ENCODE data around the gene AFAP1L1. TPM values are rescaled to one million over a fixed set of nuclear protein-coding genes. Genes with fewer than 3 reads are reported as not detected.

Gene AFAP1L1
- total RNA-seq, 1 experiment from 2014 or later = 15.2 TPM

DNA sequence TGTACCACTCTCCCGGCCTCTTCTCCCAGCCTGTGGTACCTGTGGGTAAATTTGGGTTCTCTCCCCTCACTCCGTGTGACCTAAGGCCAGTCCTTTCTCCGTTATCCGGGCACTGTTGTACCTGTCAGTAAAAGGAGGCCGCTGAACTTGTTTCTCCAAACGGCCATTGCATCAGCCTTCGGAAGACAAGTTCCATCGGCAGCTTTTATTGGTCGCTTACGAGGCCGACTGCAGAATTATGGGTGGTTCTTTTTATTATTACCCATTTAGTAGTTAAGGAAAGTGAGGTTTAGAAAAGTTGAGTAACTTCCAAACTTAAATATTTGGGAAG lies 74.2 kb downstream of the AFAP1L1 start:
- in situ Hi-C loops (cut with HindIII; ENCODE audit: low pct_unique_long_range_greater_than_20kb, low sequenced_read_pairs) (no loop called here), intact Hi-C loops (cut with micrococcal nuclease; ENCODE audit: unreplicated experiment) (no loop called here)
- ChIA-PET POLR2A (interaction anchor here (0.9 to 1.4 kb wide), 2 partner anchors 11 to 16 kb away, joined by 3 to 4 read pairs; no protein-coding TSS in a partner anchor), CTCF (no interaction called here)
- no peaks in the 10 kb centered on the region for H3K9me3 ChIP-seq (ENCODE audit: control insufficient read depth, insufficient read depth, low read depth, low read length)
- peaks cover 31% of the 10 kb centered on the region for H3K36me3 ChIP-seq (ENCODE audit: control insufficient read depth, insufficient read depth, low read length)
- H3K27me3 ChIP-seq (ENCODE audit: control insufficient read depth, insufficient read depth, low read length) = no peaks in the 10 kb centered on the region
- DNase-seq (ENCODE audit: low read depth, low spot score) (no peak), ATAC-seq (peak; percentile 17)
- H3K4me1 ChIP-seq (ENCODE audit: control insufficient read depth, insufficient read depth, low read length) = peaks cover 7% of the 10 kb centered on the region
- TF ChIP-seq SIN3A (IDR thresholded peaks at IDR 0.05; ENCODE audit: borderline replicate concordance, insufficient read depth, low read depth, low read length) (no peak), POLR2AphosphoS5 (IDR thresholded peaks at IDR 0.05; ENCODE audit: low read depth, low read length) (no peak), TCF7L2 (IDR thresholded peaks at IDR 0.05; ENCODE audit: low read depth, low read length) (no peak)
- TF ChIP-seq, protein P1, sequence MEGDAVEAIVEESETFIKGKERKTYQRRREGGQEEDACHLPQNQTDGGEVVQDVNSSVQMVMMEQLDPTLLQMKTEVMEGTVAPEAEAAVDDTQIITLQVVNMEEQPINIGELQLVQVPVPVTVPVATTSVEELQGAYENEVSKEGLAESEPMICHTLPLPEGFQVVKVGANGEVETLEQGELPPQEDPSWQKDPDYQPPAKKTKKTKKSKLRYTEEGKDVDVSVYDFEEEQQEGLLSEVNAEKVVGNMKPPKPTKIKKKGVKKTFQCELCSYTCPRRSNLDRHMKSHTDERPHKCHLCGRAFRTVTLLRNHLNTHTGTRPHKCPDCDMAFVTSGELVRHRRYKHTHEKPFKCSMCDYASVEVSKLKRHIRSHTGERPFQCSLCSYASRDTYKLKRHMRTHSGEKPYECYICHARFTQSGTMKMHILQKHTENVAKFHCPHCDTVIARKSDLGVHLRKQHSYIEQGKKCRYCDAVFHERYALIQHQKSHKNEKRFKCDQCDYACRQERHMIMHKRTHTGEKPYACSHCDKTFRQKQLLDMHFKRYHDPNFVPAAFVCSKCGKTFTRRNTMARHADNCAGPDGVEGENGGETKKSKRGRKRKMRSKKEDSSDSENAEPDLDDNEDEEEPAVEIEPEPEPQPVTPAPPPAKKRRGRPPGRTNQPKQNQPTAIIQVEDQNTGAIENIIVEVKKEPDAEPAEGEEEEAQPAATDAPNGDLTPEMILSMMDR (IDR thresholded peaks at IDR 0.05) = no peak
- TF ChIP-seq, protein P2, sequence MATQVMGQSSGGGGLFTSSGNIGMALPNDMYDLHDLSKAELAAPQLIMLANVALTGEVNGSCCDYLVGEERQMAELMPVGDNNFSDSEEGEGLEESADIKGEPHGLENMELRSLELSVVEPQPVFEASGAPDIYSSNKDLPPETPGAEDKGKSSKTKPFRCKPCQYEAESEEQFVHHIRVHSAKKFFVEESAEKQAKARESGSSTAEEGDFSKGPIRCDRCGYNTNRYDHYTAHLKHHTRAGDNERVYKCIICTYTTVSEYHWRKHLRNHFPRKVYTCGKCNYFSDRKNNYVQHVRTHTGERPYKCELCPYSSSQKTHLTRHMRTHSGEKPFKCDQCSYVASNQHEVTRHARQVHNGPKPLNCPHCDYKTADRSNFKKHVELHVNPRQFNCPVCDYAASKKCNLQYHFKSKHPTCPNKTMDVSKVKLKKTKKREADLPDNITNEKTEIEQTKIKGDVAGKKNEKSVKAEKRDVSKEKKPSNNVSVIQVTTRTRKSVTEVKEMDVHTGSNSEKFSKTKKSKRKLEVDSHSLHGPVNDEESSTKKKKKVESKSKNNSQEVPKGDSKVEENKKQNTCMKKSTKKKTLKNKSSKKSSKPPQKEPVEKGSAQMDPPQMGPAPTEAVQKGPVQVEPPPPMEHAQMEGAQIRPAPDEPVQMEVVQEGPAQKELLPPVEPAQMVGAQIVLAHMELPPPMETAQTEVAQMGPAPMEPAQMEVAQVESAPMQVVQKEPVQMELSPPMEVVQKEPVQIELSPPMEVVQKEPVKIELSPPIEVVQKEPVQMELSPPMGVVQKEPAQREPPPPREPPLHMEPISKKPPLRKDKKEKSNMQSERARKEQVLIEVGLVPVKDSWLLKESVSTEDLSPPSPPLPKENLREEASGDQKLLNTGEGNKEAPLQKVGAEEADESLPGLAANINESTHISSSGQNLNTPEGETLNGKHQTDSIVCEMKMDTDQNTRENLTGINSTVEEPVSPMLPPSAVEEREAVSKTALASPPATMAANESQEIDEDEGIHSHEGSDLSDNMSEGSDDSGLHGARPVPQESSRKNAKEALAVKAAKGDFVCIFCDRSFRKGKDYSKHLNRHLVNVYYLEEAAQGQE (IDR thresholded peaks at IDR 0.05; ENCODE audit: insufficient read depth in 1 of 2, low read depth in 2 of 2, low read length in 1 of 2) = no peak
- H3K27ac ChIP-seq (ENCODE audit: low read length) = peak overlapping the region; percentile 96
- no TSS peak for BruUV-seq (replicated peaks)
- peak overlapping the region; percentile 82 to 89 for H3K4me3 ChIP-seq (ENCODE audit: low read depth in 2 of 2, low read length in 2 of 2)

DNA sequence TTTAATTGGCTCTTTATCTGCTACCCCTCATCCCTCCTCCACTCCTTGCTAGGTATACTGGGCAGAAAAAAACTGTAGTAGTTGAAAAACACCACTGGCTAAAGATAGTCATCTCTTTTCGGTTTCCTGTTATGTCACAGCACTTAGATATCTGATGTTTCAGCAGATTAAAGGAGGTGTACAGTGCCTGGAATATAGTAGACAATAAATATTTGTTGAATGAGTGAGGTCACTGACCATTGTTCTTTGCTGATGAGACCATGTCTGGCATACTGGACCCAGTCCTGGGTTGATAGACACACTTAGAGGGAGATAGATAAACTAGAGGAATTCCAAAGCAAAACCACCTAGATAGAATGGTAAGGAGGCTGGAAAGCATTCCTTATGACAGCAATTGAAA lies 76.9 kb downstream of the AFAP1L1 start:
- peaks cover 54% of the 10 kb centered on the region for H3K36me3 ChIP-seq (ENCODE audit: control insufficient read depth, insufficient read depth, low read length)

More for the DNA sequence above, 76.9 kb downstream of the AFAP1L1 start:
- intact Hi-C loops (cut with micrococcal nuclease; ENCODE audit: unreplicated experiment) = no loop called here
- TF ChIP-seq, protein P2 (IDR thresholded peaks at IDR 0.05; ENCODE audit: insufficient read depth in 1 of 2, low read depth in 2 of 2, low read length in 1 of 2) = no peak
- TF ChIP-seq, protein P1 (IDR thresholded peaks at IDR 0.05) = no peak
- Histone ChIP-seq H3K4me1 (ENCODE audit: control insufficient read depth, insufficient read depth, low read length) (peaks cover 7% of the 10 kb centered on the region), H3K27ac (ENCODE audit: low read length) (no peak overlapping the region), H3K9me3 (ENCODE audit: control insufficient read depth, insufficient read depth, low read depth, low read length) (no peaks in the 10 kb centered on the region), H3K4me3 (ENCODE audit: low read depth in 2 of 2, low read length in 2 of 2) (no peak overlapping the region), H3K27me3 (ENCODE audit: control insufficient read depth, insufficient read depth, low read length) (no peaks in the 10 kb centered on the region)
- in situ Hi-C loops (cut with HindIII; ENCODE audit: low pct_unique_long_range_greater_than_20kb, low sequenced_read_pairs) = no loop called here
- CTCF ChIA-PET = no interaction called here
- BruUV-seq (replicated peaks) = no TSS peak
- DNase-seq (ENCODE audit: low read depth, low spot score) (no peak), ATAC-seq (no peak)
- POLR2A ChIA-PET = no interaction called here
